ENCODE data around the gene FTO. TPM values are rescaled to one million over a fixed set of nuclear protein-coding genes. Genes with fewer than 3 reads are reported as not detected.

The FTO gene
- total RNA-seq, 1 donor from 2014 or later = 65.8 TPM

DNA sequence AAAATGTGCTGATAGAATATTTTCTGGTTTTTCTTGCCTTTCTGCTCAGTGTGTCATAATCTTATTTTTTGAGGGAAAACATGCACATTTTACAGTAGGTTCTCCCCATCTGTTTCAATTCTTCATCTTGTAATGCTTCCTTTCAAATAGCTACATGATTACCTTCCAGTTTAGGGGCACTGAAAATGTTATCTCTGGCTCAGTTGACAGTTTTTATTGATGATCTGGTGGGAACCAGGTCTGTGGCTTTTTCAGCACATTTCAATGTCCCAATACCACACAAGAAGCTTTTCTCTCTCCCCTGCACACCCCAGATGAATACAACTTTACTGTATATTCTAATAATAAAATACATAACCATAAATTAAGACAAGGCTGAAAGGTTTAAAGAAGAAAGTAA is 36.5 kb downstream of the FTO start:
- Mint-ChIP-seq H3K27me3 (no peaks in the 10 kb centered on the region), H3K9me3 (no peaks in the 10 kb centered on the region), H3K4me1 (peaks cover 24% of the 10 kb centered on the region), H3K4me3 (no peak overlapping the region), H3K27ac (no peak overlapping the region), H3K36me3 (ENCODE audit: low read depth) (no peaks in the 10 kb centered on the region)
- TF ChIP-seq, protein P1, sequence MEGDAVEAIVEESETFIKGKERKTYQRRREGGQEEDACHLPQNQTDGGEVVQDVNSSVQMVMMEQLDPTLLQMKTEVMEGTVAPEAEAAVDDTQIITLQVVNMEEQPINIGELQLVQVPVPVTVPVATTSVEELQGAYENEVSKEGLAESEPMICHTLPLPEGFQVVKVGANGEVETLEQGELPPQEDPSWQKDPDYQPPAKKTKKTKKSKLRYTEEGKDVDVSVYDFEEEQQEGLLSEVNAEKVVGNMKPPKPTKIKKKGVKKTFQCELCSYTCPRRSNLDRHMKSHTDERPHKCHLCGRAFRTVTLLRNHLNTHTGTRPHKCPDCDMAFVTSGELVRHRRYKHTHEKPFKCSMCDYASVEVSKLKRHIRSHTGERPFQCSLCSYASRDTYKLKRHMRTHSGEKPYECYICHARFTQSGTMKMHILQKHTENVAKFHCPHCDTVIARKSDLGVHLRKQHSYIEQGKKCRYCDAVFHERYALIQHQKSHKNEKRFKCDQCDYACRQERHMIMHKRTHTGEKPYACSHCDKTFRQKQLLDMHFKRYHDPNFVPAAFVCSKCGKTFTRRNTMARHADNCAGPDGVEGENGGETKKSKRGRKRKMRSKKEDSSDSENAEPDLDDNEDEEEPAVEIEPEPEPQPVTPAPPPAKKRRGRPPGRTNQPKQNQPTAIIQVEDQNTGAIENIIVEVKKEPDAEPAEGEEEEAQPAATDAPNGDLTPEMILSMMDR (IDR thresholded peaks at IDR 0.05) = no peak
- intact Hi-C loops (cut with micrococcal nuclease) = no loop called here
- ATAC-seq (ENCODE audit: low read depth) = no peak
- no peak for DNase-seq
- ChIA-PET POLR2A (no interaction called here), CTCF (no interaction called here)

- intact Hi-C loops (cut with micrococcal nuclease) = no loop called here
- DNase-seq (no peak), ATAC-seq (ENCODE audit: low read depth) (no peak)
- CTCF ChIA-PET = interaction anchor here (3.0 kb wide), 1 partner anchor 17 kb away, joined by 7 read pairs; no protein-coding TSS in a partner anchor
- H3K36me3 Mint-ChIP-seq (ENCODE audit: low read depth) = no peaks in the 10 kb centered on the region
- no peak overlapping the region for H3K4me3 Mint-ChIP-seq
- no peak overlapping the region for H3K27ac Mint-ChIP-seq
- POLR2A ChIA-PET = no interaction called here
- H3K4me1 Mint-ChIP-seq = peaks cover 29% of the 10 kb centered on the region
- H3K27me3 Mint-ChIP-seq = no peaks in the 10 kb centered on the region
- TF ChIP-seq, protein P1 (IDR thresholded peaks at IDR 0.05) = no peak
- H3K9me3 Mint-ChIP-seq = no peaks in the 10 kb centered on the region
Observed at GRCh38 chr16:53740933-53741531, 37.1 kb downstream of the FTO start.

GRCh38 chr16:53741546-53741945 is 37.6 kb downstream of the FTO start:
- intact Hi-C loops (cut with micrococcal nuclease) = no loop called here
- H3K9me3 Mint-ChIP-seq = no peaks in the 10 kb centered on the region
- no peaks in the 10 kb centered on the region for H3K36me3 Mint-ChIP-seq (ENCODE audit: low read depth)
- ATAC-seq (ENCODE audit: low read depth) (no peak), DNase-seq (no peak)
- H3K27me3 Mint-ChIP-seq = no peaks in the 10 kb centered on the region
- POLR2A ChIA-PET = no interaction called here
- H3K4me1 Mint-ChIP-seq = peaks cover 28% of the 10 kb centered on the region
- CTCF ChIA-PET = interaction anchor here (3.0 kb wide), 1 partner anchor 18 kb away, joined by 7 read pairs; no protein-coding TSS in a partner anchor
- no peak overlapping the region for H3K27ac Mint-ChIP-seq
- TF ChIP-seq, protein P1 (IDR thresholded peaks at IDR 0.05) = no peak
- no peak overlapping the region for H3K4me3 Mint-ChIP-seq

- ChIA-PET POLR2A (no interaction called here), CTCF (interaction anchor here (1.5 to 3.0 kb wide), 5 partner anchors 11 to 250 kb away, joined by 3 to 9 read pairs (median 4); no protein-coding TSS in a partner anchor)
- H3K4me1 Mint-ChIP-seq = peaks cover 38% of the 10 kb centered on the region
Observed at GRCh38 chr16:53743149-53743566, 39.2 kb downstream of the FTO start.

DNA sequence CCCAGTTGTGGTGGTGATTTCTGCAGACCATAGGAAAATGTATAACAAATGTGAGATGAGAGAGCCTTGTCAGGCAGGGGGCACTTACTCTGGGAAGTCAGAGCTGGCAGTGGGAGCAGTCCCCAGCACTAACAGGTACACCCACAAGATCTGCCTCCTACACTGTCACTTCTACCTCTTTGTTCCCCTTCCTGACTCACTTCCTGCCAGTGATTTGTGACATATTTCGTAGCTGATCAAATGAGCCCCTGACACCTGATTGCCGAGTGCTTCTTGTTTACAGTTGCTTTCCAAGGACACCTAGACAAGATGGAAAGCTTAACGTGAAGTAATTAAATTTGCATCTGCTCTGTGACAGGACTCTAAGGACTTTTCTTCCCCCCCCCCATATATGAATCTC is 40.5 kb downstream of the FTO start:
- H3K9me3 Mint-ChIP-seq = no peaks in the 10 kb centered on the region
- no peak overlapping the region for H3K27ac Mint-ChIP-seq
- H3K36me3 Mint-ChIP-seq (ENCODE audit: low read depth) = peaks cover 2% of the 10 kb centered on the region
- H3K4me3 Mint-ChIP-seq = no peak overlapping the region
- DNase-seq (no peak), ATAC-seq (ENCODE audit: low read depth) (peak; percentile 66)
- H3K4me1 Mint-ChIP-seq = peaks cover 38% of the 10 kb centered on the region
- POLR2A ChIA-PET = no interaction called here
- intact Hi-C loops (cut with micrococcal nuclease) = no loop called here
- TF ChIP-seq, protein P1 (IDR thresholded peaks at IDR 0.05) = no peak
- no peaks in the 10 kb centered on the region for H3K27me3 Mint-ChIP-seq
- CTCF ChIA-PET = interaction anchor here (0.8 to 2.4 kb wide), 2 partner anchors 9 kb away, joined by 4 to 9 read pairs; no protein-coding TSS in a partner anchor

More at GRCh38 chr16:53743149-53743566, 39.2 kb downstream of the FTO start:
- intact Hi-C loops (cut with micrococcal nuclease) = no loop called here
- ATAC-seq (ENCODE audit: low read depth) (no peak), DNase-seq (no peak)
- Mint-ChIP-seq H3K27me3 (no peaks in the 10 kb centered on the region), H3K36me3 (ENCODE audit: low read depth) (peaks cover 2% of the 10 kb centered on the region), H3K9me3 (no peaks in the 10 kb centered on the region), H3K4me3 (no peak overlapping the region), H3K27ac (no peak overlapping the region)
- TF ChIP-seq, protein P1 (IDR thresholded peaks at IDR 0.05) = no peak

Data from activated B cell treated with CpG ODN at 0.5 μM for 24 hours (primary cell).